IMR-90 (cell line): ENCODE results near the gene SYT17. TPM values are rescaled to one million over a fixed set of nuclear protein-coding genes. Genes with fewer than 3 reads are reported as not detected.

Source experiments
- ATAC-seq: fragments of 200-7000 bp; cut with Tn5 transposase; 2 replicates; pipeline ENCODE4 v1.9.1; 2020; ENCODE audit warnings: low read depth, mild to moderate bottlenecking, moderate library complexity
- BruUV-seq: library from RNA; stranded (reverse); fragments of 400-500 nt; replicated peaks from 2 replicates; lab custom pipeline; 2021; lab: Mats Ljungman, UMichigan
- CTCF ChIA-PET: fragments of 300-600 bp; formaldehyde crosslinking; extraction: SDS; loops from one replicate; lab custom pipeline; 2021; ENCODE audit warnings: antibody characterized with exemption; lab: Yijun Ruan, JAX
- POLR2A ChIA-PET: fragments of 300-600 bp; sonication (Branson Sonifier 250); formaldehyde crosslinking; loops from one replicate; lab custom pipeline; 2022; ENCODE audit warnings: antibody characterized with exemption; ENCODE audit not compliant: unreplicated experiment; lab: Charles Lee
- DNase-seq: peaks from one replicate; pipeline ENCODE4 v3.0.0; 2013
- H2AFZ ChIP-seq: replicated peaks from 2 replicates; pipeline ENCODE3; 2013; ENCODE audit warnings: low read length, mild to moderate bottlenecking; ENCODE audit not compliant: poor library complexity
- H2AK5ac ChIP-seq: 2 replicates; pipeline ENCODE4 v1.6.1; 2013; ENCODE audit warnings: low read depth, low read length, inconsistent platforms
- H2AK9ac ChIP-seq: replicated peaks from 2 replicates; pipeline ENCODE3; 2013; ENCODE audit warnings: mild to moderate bottlenecking, low read depth, low read length, moderate library complexity; ENCODE audit not compliant: poor library complexity
- H2BK120ac ChIP-seq: 2 replicates; pipeline ENCODE4 v1.6.1; 2013; ENCODE audit warnings: low read depth, low read length, inconsistent platforms
- H2BK15ac ChIP-seq: 3 replicates; pipeline ENCODE4 v1.6.1; 2013; ENCODE audit warnings: low read depth, low read length, inconsistent platforms
- H2BK20ac ChIP-seq: 2 replicates; pipeline ENCODE4 v1.6.1; 2013; ENCODE audit warnings: low read depth, mild to moderate bottlenecking, inconsistent platforms, low read length, moderate library complexity
- H2BK5ac ChIP-seq: 2 replicates; pipeline ENCODE4 v1.6.1; 2013; ENCODE audit warnings: mild to moderate bottlenecking, low read depth, low read length, inconsistent platforms; ENCODE audit not compliant: poor library complexity, severe bottlenecking
- H3K14ac ChIP-seq: replicated peaks from 2 replicates; pipeline ENCODE4 v1.6.1; 2013; ENCODE audit warnings: low read depth, low read length, inconsistent platforms
- H3K18ac ChIP-seq: 2 replicates; pipeline ENCODE4 v1.6.1; 2013; ENCODE audit warnings: low read depth, low read length, control low read depth
- H3K23ac ChIP-seq: 2 replicates; pipeline ENCODE4 v1.6.1; 2013; ENCODE audit warnings: low read depth, low read length, inconsistent platforms
- H3K27ac ChIP-seq: 2 replicates; pipeline ENCODE4 v1.5.1; 2013; ENCODE audit warnings: mild to moderate bottlenecking, control low read depth, low read length; ENCODE audit not compliant: insufficient read depth
- H3K27me3 ChIP-seq: 2 replicates; pipeline ENCODE4 v1.6.1; 2013; ENCODE audit warnings: low read length; ENCODE audit not compliant: control insufficient read depth, insufficient read depth
- H3K36me3 ChIP-seq: 2 replicates; pipeline ENCODE4 v1.6.1; 2013; ENCODE audit warnings: low read length, mixed read lengths; ENCODE audit not compliant: control insufficient read depth, insufficient read depth
- H3K4ac ChIP-seq: 2 replicates; pipeline ENCODE4 v1.6.1; 2013; ENCODE audit warnings: low read depth, low read length, inconsistent platforms
- H3K4me1 ChIP-seq: 2 replicates; pipeline ENCODE4 v1.6.1; 2013; ENCODE audit warnings: low read length, mixed read lengths; ENCODE audit not compliant: control insufficient read depth, insufficient read depth
- H3K4me2 ChIP-seq: 2 replicates; pipeline ENCODE4 v1.6.1; 2013; ENCODE audit warnings: low read depth, mild to moderate bottlenecking, control low read depth, low read length, moderate library complexity
- H3K4me3 ChIP-seq: 2 replicates; pipeline ENCODE4 v1.5.1; 2013; ENCODE audit warnings: low read depth, mild to moderate bottlenecking, control low read depth, low read length, moderate library complexity; ENCODE audit not compliant: insufficient read depth
- H3K56ac ChIP-seq: 2 replicates; pipeline ENCODE4 v1.6.1; 2013; ENCODE audit warnings: low read length, inconsistent platforms; ENCODE audit not compliant: insufficient read depth; ENCODE audit errors: extremely low read depth
- H3K79me1 ChIP-seq, 2 experiments: 2 replicates each; pipeline ENCODE4 v1.6.1; 2013; ENCODE audit warnings: low read length in 2 of 2, inconsistent platforms in 1 of 2, low read depth in 1 of 2
- H3K9ac ChIP-seq: 2 replicates; pipeline ENCODE4 v1.6.1; 2013; ENCODE audit warnings: low read depth, low read length, control low read depth
- H3K9me1 ChIP-seq: 2 replicates; pipeline ENCODE4 v1.6.1; 2013; ENCODE audit warnings: low read length, inconsistent platforms; ENCODE audit not compliant: insufficient read depth
- H3K9me3 ChIP-seq: 2 replicates; pipeline ENCODE4 v1.6.1; 2013; ENCODE audit warnings: low read length; ENCODE audit not compliant: control insufficient read depth, insufficient read depth
- H4K20me1 ChIP-seq: 2 replicates; pipeline ENCODE4 v1.6.1; 2013; ENCODE audit warnings: low read length, inconsistent platforms; ENCODE audit not compliant: insufficient read depth
- H4K5ac ChIP-seq: 2 replicates; pipeline ENCODE4 v1.6.1; 2013; ENCODE audit warnings: mild to moderate bottlenecking, low read depth, low read length, control low read depth
- H4K8ac ChIP-seq, 2 experiments: 2 replicates each; pipeline ENCODE4 v1.6.1; 2013; ENCODE audit warnings: low read depth in 2 of 2, low read length in 2 of 2, control low read depth in 1 of 2, inconsistent platforms in 1 of 2
- H4K91ac ChIP-seq: 2 replicates; pipeline ENCODE4 v1.6.1; 2013; ENCODE audit warnings: low read depth, low read length, inconsistent platforms; ENCODE audit not compliant: insufficient read depth
- CEBPB ChIP-seq: IDR thresholded peaks from 2 replicates; pipeline ENCODE4 v1.6.1; 2012; ENCODE audit warnings: low read depth, low read length, improper control_type of control experiment
- MAFK ChIP-seq: IDR thresholded peaks from 2 replicates; pipeline ENCODE4 v1.6.1; 2012; ENCODE audit warnings: low read depth, low read length, improper control_type of control experiment
- NFE2L2 ChIP-seq: fragments of 150-350 bp; IDR thresholded peaks from 2 replicates; pipeline ENCODE4 v1.6.1; 2016; ENCODE audit warnings: low read depth, mild to moderate bottlenecking, low read length
- POLR2A ChIP-seq: IDR thresholded peaks from 2 replicates; pipeline ENCODE4 v1.6.1; 2012; ENCODE audit warnings: mild to moderate bottlenecking, low read depth, low read length
- RAD21 ChIP-seq: IDR thresholded peaks from 2 replicates; pipeline ENCODE4 v1.6.1; 2012; ENCODE audit warnings: low read length, improper control_type of control experiment
- RCOR1 ChIP-seq: IDR thresholded peaks from 2 replicates; pipeline ENCODE4 v1.6.1; 2012; ENCODE audit warnings: mild to moderate bottlenecking, low read length, improper control_type of control experiment; ENCODE audit not compliant: insufficient replicate concordance
- SMC3 ChIP-seq: fragments of 150-350 bp; IDR thresholded peaks from 2 replicates; pipeline ENCODE4 v1.6.1; 2016; ENCODE audit warnings: low read depth, mild to moderate bottlenecking, antibody characterized with exemption, low read length, moderate library complexity
- WGBS, 2 experiments: methylation state at CpG; one replicate each; pipeline versions ENCODE4 v1.1.5 to v1.1.7; 2013; ENCODE audit warnings: missing lambda C conversion rate in 2 of 2; ENCODE audit not compliant: insufficient read length in 1 of 2; ENCODE audit errors: extremely low coverage in 2 of 2; 5-methylcytosine and 5-hydroxymethylcytosine counted together
- dilution Hi-C: fragments of 300-500 bp; cut with HindIII; formaldehyde crosslinking; loops from one replicate; pipeline ENCODE4 v1.14.3; 2018; ENCODE audit warnings: low sequenced_read_pairs; ENCODE audit not compliant: unreplicated experiment
- in situ Hi-C: fragments of 300-500 bp; cut with MboI; formaldehyde crosslinking; loops from 3 replicates; pipeline ENCODE4 v1.14.3; 2019; ENCODE audit warnings: low sequenced_read_pairs, inconsistent platforms, mixed read lengths
- intact Hi-C: fragments of 100-400 bp; cut with micrococcal nuclease; formaldehyde crosslinking; loops from 2 replicates; pipeline ENCODE4 v1.10.0; 2022
- polyA plus RNA-seq, 3 experiments: library from polyadenylated mRNA; depleted of rRNA; stranded (reverse); fragments of >200 nt; gene quantifications; 2 replicates each; pipeline ENCODE4 v1.2.3, GENCODE V29; 2012; ENCODE audit warnings: low replicate concordance in 1 of 3
- total RNA-seq: library from RNA; depleted of rRNA; stranded (reverse); fragments of >200 nt; gene quantifications from 2 replicates; pipeline ENCODE4 v1.2.3, GENCODE V29; 2012

The SYT17 gene
- total and polyA plus RNA-seq, 2 of the 4 experiments (the other 2 are of a cell fraction) = not detected

- Histone ChIP-seq H2BK120ac (no peak overlapping the region), H3K4me3 (no peak overlapping the region), H2BK15ac (no peak overlapping the region), H3K9ac (no peak overlapping the region), H3K18ac (no peak overlapping the region), H2BK5ac (no peak overlapping the region), H3K36me3 (no peaks in the 10 kb centered on the region), H2AK5ac (no peak overlapping the region), H3K27me3 (peaks cover 3% of the 10 kb centered on the region), H3K14ac (no peak overlapping the region), H3K23ac (no peak overlapping the region), H3K56ac (no peak overlapping the region), H3K27ac (no peak overlapping the region), H3K4me1 (no peaks in the 10 kb centered on the region), H3K9me3 (no peaks in the 10 kb centered on the region), H3K4me2 (no peak overlapping the region), H4K20me1 (no peaks in the 10 kb centered on the region), H4K5ac (no peak overlapping the region), H4K91ac (no peak overlapping the region), H3K79me1 (no peaks in the 10 kb centered on the region), H2AK9ac (no peak overlapping the region), H3K4ac (no peak overlapping the region), H2BK20ac (no peak overlapping the region), H4K8ac (no peak overlapping the region), H3K9me1 (no peaks in the 10 kb centered on the region), H2AFZ (no peak overlapping the region)
- in situ Hi-C loops = no loop called here
- no peak for DNase-seq
- ATAC-seq = no peak
- BruUV-seq = no TSS peak
- intact Hi-C loops = no loop called here
- TF ChIP-seq CEBPB = no peak
- no peak for TF ChIP-seq RCOR1
- no peak for TF ChIP-seq POLR2A
- TF ChIP-seq MAFK = no peak
- no peak for TF ChIP-seq NFE2L2
- no peak for TF ChIP-seq RAD21
- no peak for TF ChIP-seq SMC3
- ChIA-PET POLR2A (no interaction called here), CTCF (no interaction called here)
- no CpG with 5 or more reads among the region's 2 CpGs for WGBS, 2 experiments
- dilution Hi-C loops = no loop called here
Observed at GRCh38 chr16:19219836-19220235, 51.8 kb downstream of the SYT17 start.
